GM18858 (cell line): ENCODE measurements around the gene CLRN1.

Experiments used
- ATAC-seq: cut with Tn5 transposase; IDR thresholded peaks from one replicate; pipeline ENCODE4 v1.9.1; 2021; ENCODE audit not compliant: unreplicated experiment

Gene CLRN1

GRCh38 chr3:150878290-150878689 lies 94.2 kb downstream of the CLRN1 start:
- ATAC-seq: no peak

GRCh38 chr3:150877303-150877702 lies 95.2 kb downstream of the CLRN1 start:
- ATAC-seq: no peak

GRCh38 chr3:150876611-150877265 lies 95.8 kb downstream of the CLRN1 start:
- ATAC-seq: no peak
